ENCODE data around the gene OR2AT4. TPM values are rescaled to one million over a fixed set of nuclear protein-coding genes. Genes with fewer than 3 reads are reported as not detected.
A peak's percentile ranks its signal among the peaks of the same experiment; 100 is the strongest.

OR2AT4 gene
- total and polyA plus RNA-seq, 2 of the 8 experiments (the other 6 are each of a cell fraction or from before 2014, with no cell fraction given) = not detected

- no peaks in the 10 kb centered on the region for H4K20me1 ChIP-seq (replicated peaks in 1 of 2; ENCODE audit: control insufficient read depth in 1 of 2, insufficient read depth in 2 of 2, low read length in 2 of 2)
- H2AK5ac ChIP-seq (ENCODE audit: low read depth, low read length) = no peak overlapping the region
- no peak overlapping the region for H3K4me2 ChIP-seq (ENCODE audit: insufficient read depth in 1 of 2, low read depth in 2 of 2, low read length in 2 of 2)
- no peak overlapping the region for H3K27ac ChIP-seq (ENCODE audit: low read depth, low read length)
- peaks cover 0 to 2% of the 10 kb centered on the region in 2 experiments; a peak in 2 of 4 replicates for H3K9me3 ChIP-seq (ENCODE audit: insufficient read depth in 2 of 2, low read depth in 1 of 2, low read length in 1 of 2)
- no peak overlapping the region for H2AFZ ChIP-seq (ENCODE audit: low read length)
- H3K9ac ChIP-seq (replicated peaks in 1 of 4; ENCODE audit: extremely low read depth in 1 of 4, low read depth in 3 of 4, low read length in 3 of 4) = no peak overlapping the region
- no peaks in the 10 kb centered on the region for H3K36me3 ChIP-seq (ENCODE audit: control insufficient read depth in 2 of 4, insufficient read depth in 4 of 4, low read length in 3 of 4)
- H3K56ac ChIP-seq (replicated peaks; ENCODE audit: insufficient read length, low read depth, low read length) = no peak overlapping the region
- WGBS, 2 experiments (ENCODE audit: extremely low coverage in 1 of 2, insufficient coverage in 1 of 2, insufficient read length in 1 of 2, insufficient replicate concordance in 2 of 2, low coverage in 1 of 2, low lambda C conversion rate in 2 of 2, missing lambda C conversion rate in 1 of 2) = 97% methylated on average over 2 of the region's 2 CpGs; no CpG with 5 or more reads in 1 of the 2 experiments
- no peak overlapping the region for H2BK120ac ChIP-seq (replicated peaks; ENCODE audit: low read depth, low read length)
- peak in 1 of 2 experiments; percentile 6 for DNase-seq (ENCODE audit: low read depth in 1 of 2, low spot score in 2 of 2)
- no peak overlapping the region for H4K91ac ChIP-seq (replicated peaks; ENCODE audit: insufficient read length, low read length)
- POLR2A ChIA-PET (ENCODE audit: partially characterized antibody) = no interaction called here
- no peaks in the 10 kb centered on the region for H3K23me2 ChIP-seq (ENCODE audit: low read depth, low read length)
- no peak overlapping the region for H2BK15ac ChIP-seq (ENCODE audit: low read length)
- no peak overlapping the region for H3K14ac ChIP-seq (ENCODE audit: insufficient read length)
- no peak overlapping the region for H3K18ac ChIP-seq (ENCODE audit: extremely low read depth, low read length)
- FAIRE-seq = no peak
- no peak overlapping the region for H3K4me3 ChIP-seq (ENCODE audit: extremely low read depth in 1 of 4, insufficient read depth in 2 of 4, low read depth in 3 of 4, low read length in 4 of 4)
- H3K79me2 ChIP-seq (ENCODE audit: control insufficient read depth in 1 of 2, insufficient read depth in 2 of 2, low read length in 2 of 2) = no peaks in the 10 kb centered on the region
- no peak overlapping the region for H2BK5ac ChIP-seq (ENCODE audit: low read depth, low read length)
- H4K8ac ChIP-seq (ENCODE audit: extremely low read depth, insufficient read depth, low read length) = no peak overlapping the region
- H4K5ac ChIP-seq (ENCODE audit: insufficient read length, low read depth, low read length) = no peak overlapping the region
- H2BK20ac ChIP-seq (ENCODE audit: low read length) = no peak overlapping the region
- CTCF ChIA-PET (ENCODE audit: partially characterized antibody) = no interaction called here
- TF ChIP-seq RAD21 (IDR thresholded peaks at IDR 0.05 in 1 of 2, conservative IDR thresholded peaks at IDR 0.05 in 1 of 2; ENCODE audit: low read depth in 2 of 2, low read length in 2 of 2) (0 out of 4 replicates have a peak, but pooled peaks of 1 of the 2 experiments have one; percentile 8), RXRA (IDR thresholded peaks at IDR 0.05; ENCODE audit: insufficient read depth, low read depth, low read length) (no peak)
- H3K79me1 ChIP-seq (ENCODE audit: low read depth, low read length) = no peaks in the 10 kb centered on the region
- H3K4me1 ChIP-seq (replicated peaks in 1 of 4; ENCODE audit: control insufficient read depth in 3 of 4, insufficient read depth in 4 of 4, low read length in 3 of 4) = peaks cover 0 to 2% (median 0%) of the 10 kb centered on the region in 4 experiments; a peak in 1 of 7 replicates
- H2BK12ac ChIP-seq (ENCODE audit: low read depth, low read length) = no peak overlapping the region
- no peaks in the 10 kb centered on the region; a peak in 2 of 7 replicates for H3K27me3 ChIP-seq (replicated peaks in 1 of 4; ENCODE audit: control insufficient read depth in 3 of 4, extremely low read depth in 1 of 4, insufficient read depth in 3 of 4, low read length in 3 of 4)
- H3K4ac ChIP-seq (replicated peaks; ENCODE audit: insufficient read length, low read depth, low read length) = no peak overlapping the region
- no peak overlapping the region for H3K23ac ChIP-seq (ENCODE audit: insufficient read length)
Measured at GRCh38 chr11:75041263-75041662, 55.4 kb downstream of the OR2AT4 start.
